ENCODE measurements around the gene SNTA1. TPM values are rescaled to one million over a fixed set of nuclear protein-coding genes. Genes with fewer than 3 reads are reported as not detected.

Gene SNTA1
- total and polyA plus RNA-seq, 10 donors: 2.4 to 8.7 (median 4.4) TPM

DNA sequence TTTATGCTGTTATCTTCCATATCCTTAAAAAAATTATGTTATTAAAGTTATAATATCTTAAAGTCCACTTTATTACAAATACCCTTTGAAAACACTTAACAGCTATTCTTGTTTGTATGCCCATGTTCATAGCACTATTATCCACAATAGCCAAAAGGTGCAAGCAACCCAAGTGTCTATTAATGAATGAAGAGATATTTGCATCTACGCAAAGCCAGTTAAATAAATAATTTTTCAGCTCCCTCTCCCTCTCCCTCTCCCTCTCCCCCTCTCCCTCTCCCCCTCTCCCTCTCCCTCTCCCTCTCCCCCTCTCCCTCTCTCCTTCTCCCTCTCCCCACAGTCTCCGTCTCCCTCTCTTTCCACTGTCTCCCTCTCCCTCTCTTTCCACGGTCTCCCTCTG is 55.3 kb downstream of the SNTA1 start:
- peaks cover 0 to 98% (median 78%) of the 10 kb centered on the region in 6 donors for H3K36me3 ChIP-seq
- DNase-seq: no peak
- intact Hi-C loops (cut with DNase I; ENCODE audit: low total_unique reads): no loop called here

DNA sequence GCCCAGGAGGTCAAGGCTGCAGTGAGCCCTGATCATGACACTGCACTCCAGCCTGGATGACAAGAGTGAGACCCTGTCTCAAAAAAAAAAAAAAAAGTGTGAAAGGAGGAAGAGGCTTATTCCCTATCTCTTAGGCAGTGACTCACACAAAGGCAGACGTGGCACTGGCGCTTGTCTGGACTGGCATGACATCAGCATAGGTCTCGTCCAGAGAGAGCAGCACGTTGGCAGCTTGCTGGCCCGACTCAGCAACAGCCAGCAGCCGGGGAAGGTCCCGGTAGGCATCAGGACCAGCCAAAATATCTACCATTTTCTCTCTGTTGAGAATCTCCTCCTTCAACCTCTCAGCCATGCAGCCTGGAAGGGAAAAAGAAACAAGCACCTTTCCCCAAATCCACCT is 56.4 kb downstream of the SNTA1 start:
- Histone ChIP-seq H3K36me3 (peaks cover 0 to 98% (median 78%) of the 10 kb centered on the region in 6 donors), H3K27me3 (replicated peaks in 1 of 7) (no peaks in the 10 kb centered on the region), H3K4me1 (no peaks in the 10 kb centered on the region), H3K27ac (no peak overlapping the region), H3K9me3 (no peaks in the 10 kb centered on the region), H3K4me3 (no peak overlapping the region)
- intact Hi-C loops (cut with DNase I; ENCODE audit: low total_unique reads): no loop called here
- no peak for DNase-seq
- no peak for TF ChIP-seq POLR2A (IDR thresholded peaks at IDR 0.05)
- TF ChIP-seq, protein P1, sequence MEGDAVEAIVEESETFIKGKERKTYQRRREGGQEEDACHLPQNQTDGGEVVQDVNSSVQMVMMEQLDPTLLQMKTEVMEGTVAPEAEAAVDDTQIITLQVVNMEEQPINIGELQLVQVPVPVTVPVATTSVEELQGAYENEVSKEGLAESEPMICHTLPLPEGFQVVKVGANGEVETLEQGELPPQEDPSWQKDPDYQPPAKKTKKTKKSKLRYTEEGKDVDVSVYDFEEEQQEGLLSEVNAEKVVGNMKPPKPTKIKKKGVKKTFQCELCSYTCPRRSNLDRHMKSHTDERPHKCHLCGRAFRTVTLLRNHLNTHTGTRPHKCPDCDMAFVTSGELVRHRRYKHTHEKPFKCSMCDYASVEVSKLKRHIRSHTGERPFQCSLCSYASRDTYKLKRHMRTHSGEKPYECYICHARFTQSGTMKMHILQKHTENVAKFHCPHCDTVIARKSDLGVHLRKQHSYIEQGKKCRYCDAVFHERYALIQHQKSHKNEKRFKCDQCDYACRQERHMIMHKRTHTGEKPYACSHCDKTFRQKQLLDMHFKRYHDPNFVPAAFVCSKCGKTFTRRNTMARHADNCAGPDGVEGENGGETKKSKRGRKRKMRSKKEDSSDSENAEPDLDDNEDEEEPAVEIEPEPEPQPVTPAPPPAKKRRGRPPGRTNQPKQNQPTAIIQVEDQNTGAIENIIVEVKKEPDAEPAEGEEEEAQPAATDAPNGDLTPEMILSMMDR (IDR thresholded peaks at IDR 0.05 in 8 of 11, conservative IDR thresholded peaks at IDR 0.05 in 3 of 11): no peak
- no peak for TF ChIP-seq POLR2AphosphoS5 (IDR thresholded peaks at IDR 0.05)
- 80 to 94% (median 88%) methylated on average over 7 of the region's 7 CpGs for WGBS, 5 donors

More for the DNA sequence above, 55.3 kb downstream of the SNTA1 start:
- Histone ChIP-seq H3K9me3 (no peaks in the 10 kb centered on the region), H3K27me3 (replicated peaks in 1 of 7) (no peaks in the 10 kb centered on the region), H3K27ac (no peak overlapping the region), H3K4me1 (no peaks in the 10 kb centered on the region), H3K4me3 (no peak overlapping the region)
- WGBS, 5 donors: 97 to 100% (median 98%) methylated on average over 1 to 3 of the region's 3 CpGs
- TF ChIP-seq, protein P1 (IDR thresholded peaks at IDR 0.05 in 8 of 11, conservative IDR thresholded peaks at IDR 0.05 in 3 of 11): no peak
- TF ChIP-seq POLR2AphosphoS5 (IDR thresholded peaks at IDR 0.05) (no peak), POLR2A (IDR thresholded peaks at IDR 0.05) (no peak)

DNA sequence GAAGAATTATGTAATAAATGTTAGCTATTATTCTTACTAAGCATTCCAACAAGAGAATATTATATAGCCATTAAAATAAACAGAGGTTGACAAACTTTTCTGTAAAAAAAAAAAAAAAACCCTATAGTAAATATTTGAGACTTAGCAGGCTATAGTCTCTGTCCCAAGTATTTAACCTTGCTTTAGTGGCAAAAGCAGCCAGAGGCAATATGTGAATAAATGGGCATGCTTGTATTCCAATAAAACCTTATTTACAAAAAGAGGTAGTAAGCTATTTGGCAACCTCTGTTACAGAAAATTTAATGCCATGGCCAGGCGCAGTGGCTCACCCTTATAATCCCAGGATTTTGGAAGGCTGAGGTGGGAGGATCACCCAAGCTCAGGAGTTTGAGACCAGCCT is 56.9 kb downstream of the SNTA1 start:
- Histone ChIP-seq H3K27ac (no peak overlapping the region), H3K36me3 (peaks cover 0 to 98% (median 78%) of the 10 kb centered on the region in 6 donors), H3K27me3 (replicated peaks in 1 of 7) (no peaks in the 10 kb centered on the region), H3K4me1 (no peaks in the 10 kb centered on the region), H3K9me3 (no peaks in the 10 kb centered on the region), H3K4me3 (no peak overlapping the region)
- TF ChIP-seq POLR2AphosphoS5 (IDR thresholded peaks at IDR 0.05) (no peak), POLR2A (IDR thresholded peaks at IDR 0.05) (no peak)
- TF ChIP-seq, protein P1 (IDR thresholded peaks at IDR 0.05 in 8 of 11, conservative IDR thresholded peaks at IDR 0.05 in 3 of 11): no peak
- no peak for DNase-seq
- 96 to 100% (median 100%) methylated on average over 1 of the region's 1 CpG for WGBS, 5 donors
- intact Hi-C loops (cut with DNase I; ENCODE audit: low total_unique reads): no loop called here

DNA sequence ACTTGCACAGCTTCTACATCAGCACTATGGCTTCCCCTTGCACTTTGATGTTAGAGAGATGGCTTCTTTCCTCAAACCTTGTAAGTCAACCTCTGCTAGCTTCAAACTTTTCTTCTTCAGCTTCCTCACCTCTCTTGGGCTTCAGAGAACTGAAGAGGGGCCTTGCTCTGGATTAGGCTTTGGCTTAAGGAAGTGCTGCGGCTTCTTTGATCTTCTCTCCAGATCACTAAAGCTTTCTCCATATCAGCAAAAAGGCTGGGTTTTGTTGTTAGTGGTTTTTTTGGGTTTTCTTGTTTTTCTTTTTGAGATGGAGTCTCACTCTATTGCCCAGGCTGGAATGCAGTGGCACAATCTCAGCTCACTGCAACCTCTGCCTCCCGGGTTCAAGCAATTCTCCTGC is 66.2 kb downstream of the SNTA1 start:
- TF ChIP-seq POLR2A (IDR thresholded peaks at IDR 0.05): no peak
- TF ChIP-seq, protein P1 (IDR thresholded peaks at IDR 0.05 in 8 of 11, conservative IDR thresholded peaks at IDR 0.05 in 3 of 11): no peak
- Histone ChIP-seq H3K4me1 (peaks cover 0 to 10% (median 0%) of the 10 kb centered on the region in 6 donors), H3K9me3 (no peaks in the 10 kb centered on the region), H3K4me3 (no peak overlapping the region), H3K27me3 (replicated peaks in 1 of 7) (no peaks in the 10 kb centered on the region), H3K27ac (no peak overlapping the region), H3K36me3 (peaks cover 3 to 100% (median 76%) of the 10 kb centered on the region in 6 donors)
- WGBS, 5 donors: 88 to 96% (median 92%) methylated on average over 2 of the region's 2 CpGs
- no peak for DNase-seq
- intact Hi-C loops (cut with DNase I; ENCODE audit: low total_unique reads): no loop called here

All from spleen (tissue), 11 donors.